HG02763 (cell line): ENCODE data around the gene ASIP.
"Not testable (repeated sequence)": the region's sequence is repeated elsewhere in the genome, so short reads cannot be mapped to it uniquely, and the experiment has no call there.

ENCODE experiments used
- ATAC-seq: cut with Tn5 transposase; IDR thresholded peaks from one replicate; pipeline ENCODE4 v1.9.1; 2021; ENCODE audit warnings: mild to moderate bottlenecking, moderate library complexity; ENCODE audit not compliant: unreplicated experiment

ASIP gene

DNA sequence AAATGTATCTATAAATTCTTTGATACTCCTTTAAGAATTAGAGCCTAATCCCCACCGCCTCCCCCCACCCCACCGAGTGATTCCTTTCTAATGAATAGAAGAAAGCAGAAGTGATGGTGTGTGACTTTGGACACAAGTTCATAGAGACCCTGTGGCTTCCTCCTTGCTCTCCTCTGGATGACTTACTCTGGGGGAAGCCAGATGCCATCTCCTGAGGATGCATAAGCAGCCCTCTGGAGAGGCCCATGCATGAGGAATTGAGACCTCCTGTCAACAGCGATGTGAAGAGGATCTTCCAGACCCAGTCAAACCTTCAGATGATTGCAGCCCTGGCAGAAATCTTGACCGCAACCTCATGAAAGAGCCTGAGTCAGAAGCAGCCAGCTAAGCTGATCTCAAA, 40.8 kb downstream of the ASIP start:
- no peak for ATAC-seq

DNA sequence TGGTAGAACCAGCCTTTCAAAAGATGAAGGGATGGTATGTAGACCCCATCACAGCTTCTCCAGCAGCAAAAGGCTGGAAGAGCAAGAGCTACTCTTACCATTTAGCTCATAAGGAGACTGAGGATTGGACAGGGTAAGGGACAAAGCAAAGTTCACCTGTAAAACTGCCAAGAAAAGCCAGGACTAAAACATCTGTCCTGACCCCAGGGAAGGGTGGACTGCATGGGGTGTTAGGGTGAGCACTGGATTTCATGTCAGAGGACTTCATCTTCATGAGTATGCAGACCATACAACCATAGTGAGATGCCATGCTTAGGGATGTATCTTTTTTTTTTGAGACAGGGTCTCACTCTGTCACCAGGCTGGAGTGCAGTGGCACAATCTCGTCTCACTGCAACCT, 42.6 kb downstream of the ASIP start:
- no peak for ATAC-seq

DNA sequence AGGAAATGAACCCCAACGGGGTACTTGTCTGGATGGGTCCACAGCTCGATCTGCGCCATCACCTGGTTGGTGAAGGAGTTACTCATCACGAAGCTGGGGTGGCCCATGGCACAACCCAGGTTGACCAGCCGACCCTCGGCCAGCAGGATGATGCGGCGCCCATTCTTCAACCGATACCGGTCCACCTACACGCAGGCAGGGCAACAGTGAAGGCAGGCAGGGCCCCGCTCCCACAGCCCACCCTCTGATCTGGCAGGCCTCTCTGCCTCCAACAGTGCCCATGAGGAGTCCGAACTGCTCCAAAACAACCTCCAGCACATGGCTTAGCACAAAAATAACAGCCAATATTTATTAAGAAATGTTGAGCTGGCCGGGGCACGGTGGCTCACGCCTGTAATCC, 44.2 kb downstream of the ASIP start:
- ATAC-seq = no peak

DNA sequence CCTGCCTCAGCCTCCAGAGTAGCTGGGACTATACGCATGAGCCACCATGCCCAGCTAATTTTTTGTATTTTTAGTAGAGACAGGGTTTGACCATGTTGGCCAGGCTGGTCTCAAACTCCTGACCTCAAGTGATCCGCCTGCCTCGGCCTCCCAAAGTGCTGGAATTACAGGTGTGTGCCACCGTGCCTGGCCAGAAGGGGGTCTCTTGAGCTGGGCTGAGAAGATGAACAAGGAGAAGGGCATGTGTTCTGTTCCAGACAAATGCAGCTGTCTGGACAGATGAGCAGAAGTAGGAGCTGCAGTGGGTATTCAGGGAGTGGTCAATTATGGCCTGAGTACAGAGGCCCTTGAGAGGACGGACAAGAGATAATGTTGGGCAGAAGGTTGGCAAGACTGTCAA, 46.3 kb downstream of the ASIP start:
- not testable (repeated sequence) for ATAC-seq

DNA sequence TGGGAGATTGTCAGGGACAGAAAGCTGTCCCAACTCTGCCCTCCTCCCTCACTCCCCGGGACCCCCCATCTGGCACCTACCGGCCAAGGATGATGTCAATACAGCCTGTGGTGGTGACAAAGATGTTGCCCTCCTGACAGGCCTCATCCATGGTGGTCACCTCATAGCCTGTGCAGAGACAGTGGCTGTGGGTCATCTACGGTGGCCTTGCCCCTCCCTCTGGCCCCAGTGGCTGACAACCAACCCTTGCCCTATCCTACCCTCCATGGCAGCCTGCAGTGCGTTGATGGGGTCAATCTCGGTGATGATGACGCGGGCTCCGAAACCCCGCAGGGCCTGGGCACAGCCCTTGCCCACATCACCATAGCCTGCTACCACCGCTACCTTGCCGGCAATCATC, 49.2 kb downstream of the ASIP start:
- ATAC-seq = no peak

DNA sequence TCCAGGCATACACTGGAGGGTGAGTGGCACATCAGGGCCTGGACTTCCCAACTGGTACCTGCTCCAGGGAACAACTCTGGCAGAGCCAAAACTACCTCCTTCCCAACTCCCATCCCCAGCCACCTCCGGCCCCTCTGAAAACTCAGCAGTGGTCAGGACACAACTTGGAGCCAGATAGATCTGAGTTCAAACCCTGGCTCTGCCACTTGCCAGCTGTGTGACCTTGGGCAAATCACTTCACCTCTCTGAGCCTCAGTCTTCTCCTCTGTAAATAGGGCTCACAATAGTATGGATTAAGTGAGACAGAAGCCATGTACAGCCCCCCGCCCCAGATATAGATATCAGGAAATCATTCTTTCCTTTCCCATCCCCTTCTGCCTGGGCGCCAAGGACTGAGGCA, 51.3 kb downstream of the ASIP start:
- no peak for ATAC-seq

DNA sequence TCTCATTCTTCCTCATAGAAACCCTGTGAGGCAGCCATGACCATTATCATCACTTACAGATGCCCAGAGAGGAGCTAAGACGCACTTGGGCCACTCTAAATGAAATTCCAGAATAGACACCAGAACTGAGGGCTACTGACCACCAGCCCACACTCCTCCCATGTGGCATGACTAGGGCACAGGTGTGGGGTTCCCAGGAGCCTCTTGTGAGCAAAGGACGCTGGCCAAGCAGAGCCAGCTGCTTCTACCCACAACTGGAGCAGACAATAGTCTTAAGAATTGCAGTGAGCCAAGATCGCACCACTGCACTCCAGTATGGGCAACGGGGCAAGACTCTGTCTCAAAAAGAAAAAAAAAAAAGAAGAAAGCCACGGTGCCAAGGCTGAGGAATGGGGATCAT, 51.9 kb downstream of the ASIP start:
- ATAC-seq = no peak

DNA sequence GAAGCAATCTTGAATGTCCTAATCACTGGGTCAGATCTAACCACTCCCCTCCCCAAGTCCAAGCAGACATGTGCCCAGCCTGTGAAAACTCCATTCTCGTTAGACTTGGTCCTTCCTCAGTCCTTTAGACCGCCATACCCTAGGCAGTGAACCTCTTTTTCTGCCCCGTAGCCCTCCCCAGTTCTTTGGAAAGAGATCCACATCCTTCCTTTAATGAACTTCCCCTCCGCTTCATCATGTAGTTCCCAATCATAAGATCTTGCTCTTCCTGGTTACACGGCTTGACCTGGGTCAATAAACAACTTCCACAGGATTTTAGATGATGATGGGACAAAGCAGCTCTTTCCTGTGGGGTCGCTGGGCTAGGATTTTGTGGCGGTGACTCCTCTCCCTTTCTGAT, 52.4 kb downstream of the ASIP start:
- no peak for ATAC-seq

DNA sequence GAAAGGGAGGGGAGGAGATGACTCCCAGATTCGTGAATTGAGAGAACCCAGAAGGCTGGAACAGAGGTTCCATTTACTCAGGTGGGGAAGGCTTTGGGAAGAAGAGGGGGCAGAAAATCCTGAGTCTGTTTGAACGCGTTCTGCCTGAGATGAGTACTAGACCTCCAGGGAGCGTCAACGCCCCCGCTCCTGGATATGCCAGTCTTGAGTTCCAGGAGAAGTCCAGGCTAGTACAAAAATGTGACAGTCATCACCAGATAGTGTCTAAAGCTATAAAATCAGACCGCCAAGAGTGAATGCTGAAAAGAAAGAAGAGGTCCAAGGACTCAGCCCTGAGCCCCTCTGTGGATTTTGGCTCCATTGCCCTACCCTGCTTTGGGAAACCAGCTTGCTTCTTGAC, 53.3 kb downstream of the ASIP start:
- no peak for ATAC-seq

DNA sequence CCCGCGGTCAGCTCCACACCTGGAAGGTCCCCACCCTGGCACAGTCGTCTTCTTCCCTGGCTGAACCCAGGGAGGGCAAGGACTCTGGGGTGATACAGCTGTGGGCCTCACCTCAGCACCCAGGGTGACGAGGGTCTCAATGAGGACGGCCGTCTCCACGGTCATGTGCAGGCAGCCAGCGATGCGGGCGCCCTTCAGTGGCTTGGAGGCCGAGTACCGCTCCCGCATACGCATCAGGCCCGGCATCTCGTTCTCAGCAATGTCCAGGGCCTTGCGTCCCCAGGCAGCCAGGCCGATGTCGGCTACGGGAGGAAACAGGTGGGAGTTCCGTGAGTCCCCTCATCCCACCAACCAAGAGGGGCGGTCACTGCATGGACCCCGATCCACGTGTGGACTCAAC, 54.1 kb downstream of the ASIP start:
- no peak for ATAC-seq

DNA sequence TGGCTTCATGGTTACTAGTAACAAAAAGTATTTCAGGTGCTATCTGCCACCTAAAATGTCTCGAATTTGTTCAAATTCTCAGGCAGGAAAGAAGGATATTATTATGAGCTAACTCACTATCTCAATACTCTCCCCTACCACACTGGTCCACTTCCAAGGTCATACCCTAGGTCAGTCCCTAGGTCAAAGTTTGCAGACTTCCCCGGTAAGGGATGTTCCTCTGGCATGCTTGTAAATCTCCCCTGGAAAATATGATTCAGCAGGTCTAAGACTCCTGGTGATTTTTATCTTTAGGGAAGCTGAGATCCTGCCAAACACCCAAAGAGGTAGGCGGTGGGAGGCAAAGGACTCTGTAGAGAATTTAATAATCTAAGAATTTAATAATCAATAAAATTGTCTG, 55.2 kb downstream of the ASIP start:
- no peak for ATAC-seq

DNA sequence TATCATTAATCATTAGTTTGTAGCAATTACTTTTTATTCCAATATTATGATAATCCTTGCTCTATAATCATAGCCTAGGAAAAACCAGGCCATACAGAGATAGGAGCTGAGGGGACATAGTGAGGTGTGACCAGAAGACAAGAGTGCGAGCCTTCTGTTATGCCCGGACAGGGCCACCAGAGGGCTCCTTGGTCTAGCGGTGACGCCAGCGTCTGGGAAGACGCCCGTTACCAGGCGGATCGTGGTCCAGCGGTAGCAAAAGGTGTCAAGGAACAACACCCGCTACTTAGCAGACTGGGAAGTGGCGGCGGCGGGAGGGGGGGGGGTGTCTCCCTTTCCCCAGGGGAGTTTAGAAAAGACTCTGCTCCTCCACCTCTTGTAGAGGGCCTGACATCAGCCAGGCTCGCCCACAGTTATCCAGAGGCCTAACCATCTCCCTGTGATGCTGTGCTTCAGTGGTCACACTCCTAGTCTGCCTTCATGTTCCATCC, 57.1 kb downstream of the ASIP start:
- not testable (repeated sequence) for ATAC-seq

DNA sequence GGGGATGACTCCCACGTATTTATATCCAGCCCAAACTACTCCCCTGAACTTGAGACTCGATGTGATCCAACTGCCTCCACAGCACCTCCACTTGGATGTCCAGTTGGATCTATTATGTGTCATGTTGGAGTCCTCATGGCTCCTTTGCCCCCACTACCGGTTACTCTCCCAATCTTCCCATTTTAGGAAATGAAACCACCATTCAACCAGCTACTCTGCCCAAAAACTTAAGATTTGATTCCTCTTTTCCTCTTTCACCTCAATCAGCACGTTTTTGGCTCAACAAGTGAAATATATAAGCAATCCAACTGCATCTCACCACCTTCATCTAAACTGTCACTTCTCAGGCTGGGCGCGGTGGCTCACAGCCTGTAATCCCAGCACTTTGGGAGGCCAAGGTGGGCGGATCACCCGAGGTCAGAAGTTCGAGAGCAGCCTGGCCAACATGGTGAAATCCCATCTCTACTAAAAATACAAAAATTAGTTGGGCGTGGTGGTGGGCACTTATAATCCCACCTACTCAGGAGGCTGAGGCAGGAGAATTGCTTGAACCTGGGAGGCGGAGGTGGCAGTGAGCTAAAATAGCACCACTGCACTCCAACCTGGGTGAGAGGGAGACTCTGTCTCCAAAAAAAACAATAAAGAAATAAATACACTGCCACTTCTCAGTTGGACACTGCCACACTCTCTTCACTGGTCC, 58.5 kb downstream of the ASIP start:
- ATAC-seq = no peak

DNA sequence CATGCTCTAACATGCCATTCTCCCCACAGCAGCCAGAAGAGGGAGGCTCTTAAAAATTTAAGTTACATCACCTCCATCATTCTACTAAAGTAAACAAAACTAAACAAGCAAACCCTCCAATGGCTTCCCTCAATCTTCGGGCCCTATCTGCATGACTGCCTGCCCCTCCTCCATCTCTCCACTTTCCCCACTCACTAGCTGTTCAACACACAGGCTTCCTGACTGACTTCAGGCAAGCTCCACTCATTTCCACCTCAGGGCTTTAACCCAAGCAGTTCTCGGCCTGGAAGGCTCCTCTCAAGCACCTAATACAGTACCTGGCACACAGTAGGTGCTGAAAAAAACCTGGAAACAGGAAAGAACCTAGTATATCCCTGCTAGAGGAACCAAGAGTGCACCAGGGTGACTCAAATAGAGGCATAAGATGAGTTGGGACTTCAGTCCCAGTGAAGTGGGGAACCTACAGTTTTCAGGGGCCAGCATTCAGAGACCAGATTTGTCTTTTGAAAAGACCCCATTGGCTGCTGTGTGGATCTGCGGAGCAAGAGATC, 59.1 kb downstream of the ASIP start:
- no peak for ATAC-seq

DNA sequence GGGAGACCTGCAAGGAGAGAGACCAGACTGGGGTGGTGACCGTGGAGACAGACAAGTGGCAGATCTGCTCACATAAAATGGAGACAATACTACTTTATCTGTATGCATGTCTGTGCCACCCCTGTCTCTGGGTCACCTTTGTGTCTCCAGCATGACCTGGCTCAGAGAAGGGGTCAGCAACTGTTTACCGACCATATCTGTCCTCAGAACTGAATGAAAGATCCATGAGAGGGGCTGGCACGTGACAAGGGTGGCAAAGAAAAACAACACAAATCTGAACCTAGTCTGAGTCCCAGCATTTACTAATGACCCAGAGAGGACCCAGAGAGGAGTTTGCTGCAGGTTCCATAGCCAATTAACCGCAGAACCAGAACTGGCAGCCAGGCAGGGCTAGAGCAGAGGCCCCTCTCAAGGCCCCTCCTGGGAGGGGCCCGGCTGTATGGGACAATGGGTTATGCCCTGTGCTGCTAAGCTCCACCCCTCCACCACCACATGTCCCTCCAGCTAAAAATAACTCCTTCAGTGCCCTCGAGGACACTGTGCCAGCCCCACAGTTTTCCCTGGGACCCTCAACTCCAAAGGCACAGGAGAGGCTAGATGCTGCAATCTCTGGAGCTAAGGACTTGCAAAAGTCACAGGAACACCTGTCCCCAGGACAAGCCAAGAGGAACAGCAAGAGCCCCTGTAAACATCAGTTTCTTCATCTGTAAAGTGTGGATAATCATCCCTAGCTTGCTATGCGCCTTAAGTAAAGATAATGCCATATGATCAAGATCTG, 59.8 kb downstream of the ASIP start:
- ATAC-seq = no peak

DNA sequence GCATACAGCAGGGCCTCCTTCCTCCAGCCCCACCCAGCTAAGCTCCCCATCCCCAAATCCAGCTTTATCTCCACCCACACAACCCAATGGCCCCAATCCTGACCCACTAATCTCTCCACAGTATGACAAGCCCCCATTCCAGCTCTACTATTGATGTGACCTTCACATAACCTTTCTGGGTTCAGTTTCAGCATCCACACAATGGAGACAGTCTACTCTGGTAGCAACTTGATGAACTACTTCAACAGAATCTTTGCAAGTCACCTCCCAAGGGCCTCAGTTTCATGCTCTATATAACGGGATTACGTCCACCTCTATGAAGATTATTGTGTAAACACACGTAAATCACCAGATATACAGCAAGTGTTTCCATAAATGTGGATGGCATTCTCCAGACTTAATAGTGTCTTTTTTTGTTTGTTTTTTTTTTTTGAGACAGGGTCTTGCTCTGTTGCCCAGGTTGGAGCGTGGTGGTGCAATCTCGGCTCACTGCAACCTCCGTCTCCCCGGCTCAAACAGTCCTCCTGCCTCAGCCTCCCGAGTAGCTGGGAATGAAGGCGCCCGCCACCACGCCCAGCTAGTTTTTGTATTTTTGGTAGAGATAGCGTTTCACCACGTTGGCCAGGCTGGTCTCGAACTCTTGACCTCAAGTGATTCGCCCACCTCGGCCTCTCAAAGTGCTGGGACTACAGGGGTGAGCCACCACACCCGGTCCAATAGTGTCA, 60.5 kb downstream of the ASIP start:
- no peak for ATAC-seq

DNA sequence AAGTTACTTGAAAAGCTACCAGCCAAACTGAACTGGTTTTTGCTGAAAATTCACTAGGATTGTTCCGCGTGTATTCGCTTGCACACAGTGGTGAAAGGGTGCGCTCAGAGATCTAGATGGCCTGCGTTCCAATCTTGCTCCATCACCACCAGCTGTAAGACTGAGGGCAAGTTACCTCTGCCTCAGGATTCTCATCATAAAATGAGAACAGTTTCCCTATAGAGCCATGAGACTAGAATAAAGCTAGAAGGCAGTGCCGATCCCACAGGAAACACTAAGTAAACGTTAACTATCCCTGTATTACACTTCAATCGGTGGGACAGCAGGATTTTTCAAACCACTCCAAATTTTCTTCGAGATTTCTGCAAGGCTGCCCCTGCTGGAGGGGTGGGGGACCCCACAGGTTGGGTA, 61.1 kb downstream of the ASIP start:
- ATAC-seq = no peak

DNA sequence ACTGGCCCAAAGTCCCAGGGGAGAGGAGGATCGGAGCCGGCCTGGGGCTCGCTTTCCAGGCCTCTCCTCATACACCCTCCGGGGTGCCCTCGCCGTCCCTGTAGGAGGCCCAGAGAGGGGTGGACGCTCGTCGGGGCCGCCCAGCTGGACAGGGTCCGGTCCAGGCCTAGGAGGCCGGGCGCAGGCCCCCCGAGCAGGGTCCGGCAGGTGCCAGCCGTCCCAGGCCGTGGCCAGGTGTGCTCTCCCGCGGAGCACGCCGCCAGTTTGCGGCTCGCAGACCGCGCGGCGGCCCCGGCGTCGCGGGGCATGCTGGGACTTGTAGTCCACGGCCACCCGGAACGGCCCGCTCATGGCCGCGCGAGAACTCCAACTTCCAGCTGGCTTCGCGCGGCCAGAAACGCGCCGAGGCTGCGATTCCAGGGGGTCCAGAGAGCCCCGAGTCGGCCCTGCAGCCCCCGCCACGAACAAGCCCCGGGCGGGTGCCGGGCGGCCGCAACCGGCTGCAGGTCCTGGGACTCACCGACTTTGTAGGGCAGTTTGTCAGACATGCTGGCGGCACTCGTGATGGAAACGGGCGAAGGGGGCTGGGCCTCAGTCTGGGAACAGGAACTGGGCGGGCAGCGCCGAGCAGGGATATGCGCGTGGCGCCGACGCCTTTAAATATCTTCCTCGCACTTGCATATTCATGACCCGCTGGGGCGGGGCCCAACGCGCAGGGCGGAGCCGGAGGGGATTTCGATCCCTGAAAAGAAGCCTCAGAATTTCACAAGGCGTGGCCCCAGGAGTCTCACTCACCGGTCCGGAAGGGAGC, 61.7 kb downstream of the ASIP start, which contains the start of gene AHCY:
AHCY (minus strand) TSS at position 633 of the 811 bp plus-strand sequence; CDS start at position 548, 85 bp downstream.
- ATAC-seq = peak; percentile 90

DNA sequence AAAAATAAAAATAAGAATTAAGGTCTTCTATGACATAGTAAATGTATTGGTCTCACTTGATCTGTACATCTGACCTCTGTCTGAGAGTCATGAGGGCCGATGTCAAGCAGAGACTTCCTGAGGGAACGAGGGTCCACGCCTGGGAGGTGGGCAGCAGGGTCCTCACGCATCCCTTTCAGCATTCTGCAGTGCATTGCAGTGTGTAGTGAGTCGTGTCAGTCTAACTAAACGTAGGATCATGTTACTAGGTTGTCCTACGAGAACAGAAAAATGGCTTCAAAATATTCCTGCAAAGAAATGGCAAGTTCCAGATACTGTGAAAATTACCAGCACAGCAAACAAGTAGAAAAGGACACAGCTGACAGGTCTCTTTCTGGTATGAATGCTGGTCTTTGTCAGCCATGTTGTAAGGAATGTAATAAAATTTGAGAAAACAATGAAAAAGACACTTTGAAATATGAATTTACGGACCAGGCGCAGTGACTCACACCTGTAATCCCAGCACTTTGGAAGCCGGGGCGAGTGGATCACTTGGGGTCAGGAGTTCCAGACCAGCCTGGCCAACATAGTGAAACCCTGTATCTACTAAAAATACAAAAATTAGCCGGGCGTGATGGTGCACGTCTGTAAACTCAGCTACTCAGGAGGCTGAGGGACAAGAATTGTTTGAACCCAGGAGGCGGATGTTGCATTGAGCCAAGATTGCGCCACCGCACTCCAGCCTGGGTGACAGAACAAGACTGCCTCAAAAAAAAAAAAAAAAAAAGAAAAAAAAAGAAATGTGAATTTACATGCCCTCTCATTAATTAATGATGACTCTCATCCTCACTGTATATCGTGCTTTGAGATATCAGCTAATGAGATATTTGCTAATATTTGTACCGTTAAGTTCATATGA, 64.4 kb downstream of the ASIP start:
- no peak for ATAC-seq
